GM12891 (cell line): ENCODE measurements around the gene CLN3.
"Not testable (repeated sequence)": the region's sequence is repeated elsewhere in the genome, so short reads cannot be mapped to it uniquely, and the experiment has no call there.

Experiments used
- DNase-seq: peaks from one replicate; pipeline ENCODE4 v3.0.0; 2011; ENCODE audit warnings: low spot score; ENCODE audit not compliant: insufficient read length
- FAIRE-seq: peaks from 2 replicates; lab custom pipeline; 2011; peaks lifted over from hg19 to GRCh38; lab: Jason Lieb, UNC
- PAX5 ChIP-seq: IDR thresholded peaks from 2 replicates; pipeline ENCODE4 v1.6.1; 2011; ENCODE audit warnings: low read length, moderate library complexity, mild to moderate bottlenecking; ENCODE audit not compliant: insufficient read depth, severe bottlenecking
- POLR2A ChIP-seq: IDR thresholded peaks from 2 replicates; pipeline ENCODE4 v1.6.1; 2011; ENCODE audit warnings: low read depth, low read length, control low read depth
- POLR2AphosphoS5 ChIP-seq: IDR thresholded peaks from 2 replicates; pipeline ENCODE4 v1.6.1; 2011; ENCODE audit warnings: low read depth, low read length, control low read depth
- POU2F2 ChIP-seq: IDR thresholded peaks from 2 replicates; pipeline ENCODE4 v1.6.1; 2011; ENCODE audit warnings: low read depth, mild to moderate bottlenecking, control low read depth, low read length, moderate library complexity
- SPI1 ChIP-seq: IDR thresholded peaks from 2 replicates; pipeline ENCODE4 v1.6.1; 2011; ENCODE audit warnings: low read depth, low read length, control low read depth
- TAF1 ChIP-seq: IDR thresholded peaks from 2 replicates; pipeline ENCODE4 v1.6.1; 2011; ENCODE audit warnings: low read depth, low read length, control low read depth

CLN3 gene

DNA sequence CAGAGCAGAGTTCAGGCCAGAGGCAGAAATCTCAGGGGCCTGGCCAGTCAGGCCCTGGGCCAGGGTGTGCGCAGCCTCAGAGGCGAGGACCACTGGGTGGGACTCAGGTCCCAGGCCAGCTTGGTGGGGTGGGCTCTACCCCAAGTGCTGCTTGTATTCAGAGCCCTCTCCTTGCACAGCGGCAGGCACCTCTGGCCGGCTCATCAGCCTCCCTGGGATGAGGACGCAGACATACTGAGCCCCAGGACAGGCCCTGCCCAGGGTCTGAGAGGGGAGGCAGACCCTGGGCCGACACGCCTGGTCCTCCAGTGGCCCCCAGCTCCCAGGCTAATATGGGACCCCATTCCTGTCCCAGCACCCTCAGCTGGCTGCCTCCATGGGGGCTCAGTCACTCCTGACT, 22.4 kb upstream of the CLN3 start:
- no peak for FAIRE-seq

DNA sequence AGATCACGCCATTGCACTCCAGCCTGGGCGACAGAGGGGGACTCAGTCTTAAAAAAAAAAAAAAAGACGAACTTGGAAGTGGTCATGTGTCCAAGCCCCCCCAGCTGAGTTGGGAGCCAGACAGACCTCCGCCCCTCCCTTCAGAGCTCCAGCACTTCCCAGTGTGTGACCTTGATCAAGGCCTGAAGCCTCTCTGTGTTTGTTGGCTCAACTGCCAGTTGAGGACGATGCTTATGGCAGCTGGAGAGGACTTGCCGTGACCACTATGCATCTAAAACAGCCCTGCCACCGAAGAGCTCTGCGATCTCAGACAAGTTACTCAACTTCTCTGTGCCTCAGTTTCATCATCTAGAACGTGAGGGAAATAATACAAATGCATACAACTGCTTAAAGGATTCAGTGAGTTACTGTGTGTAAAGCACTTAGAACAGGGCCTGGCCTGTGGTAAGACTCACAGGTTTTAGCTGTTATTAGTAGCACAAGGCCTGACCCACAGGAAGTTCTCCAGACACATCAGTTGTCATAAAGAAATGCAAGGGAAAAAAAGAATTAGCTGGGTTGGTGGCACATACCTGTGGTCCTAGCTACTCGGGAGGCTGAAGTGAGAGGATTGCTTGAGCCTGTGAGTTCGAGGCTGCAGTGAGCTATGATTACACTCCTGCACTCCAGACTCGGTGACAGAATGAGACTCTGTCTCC, 21.8 kb upstream of the CLN3 start:
- TF ChIP-seq POU2F2 = no peak
- TF ChIP-seq TAF1 = no peak
- TF ChIP-seq SPI1 = no peak
- no peak for TF ChIP-seq POLR2A
- TF ChIP-seq PAX5 = no peak
- FAIRE-seq (no peak), DNase-seq (no peak)

More for the DNA sequence above, 22.4 kb upstream of the CLN3 start:
- no peak for DNase-seq
- no peak for TF ChIP-seq POU2F2
- no peak for TF ChIP-seq TAF1
- TF ChIP-seq POLR2AphosphoS5 = no peak
- no peak for TF ChIP-seq POLR2A
- no peak for TF ChIP-seq PAX5
- TF ChIP-seq SPI1 = no peak

DNA sequence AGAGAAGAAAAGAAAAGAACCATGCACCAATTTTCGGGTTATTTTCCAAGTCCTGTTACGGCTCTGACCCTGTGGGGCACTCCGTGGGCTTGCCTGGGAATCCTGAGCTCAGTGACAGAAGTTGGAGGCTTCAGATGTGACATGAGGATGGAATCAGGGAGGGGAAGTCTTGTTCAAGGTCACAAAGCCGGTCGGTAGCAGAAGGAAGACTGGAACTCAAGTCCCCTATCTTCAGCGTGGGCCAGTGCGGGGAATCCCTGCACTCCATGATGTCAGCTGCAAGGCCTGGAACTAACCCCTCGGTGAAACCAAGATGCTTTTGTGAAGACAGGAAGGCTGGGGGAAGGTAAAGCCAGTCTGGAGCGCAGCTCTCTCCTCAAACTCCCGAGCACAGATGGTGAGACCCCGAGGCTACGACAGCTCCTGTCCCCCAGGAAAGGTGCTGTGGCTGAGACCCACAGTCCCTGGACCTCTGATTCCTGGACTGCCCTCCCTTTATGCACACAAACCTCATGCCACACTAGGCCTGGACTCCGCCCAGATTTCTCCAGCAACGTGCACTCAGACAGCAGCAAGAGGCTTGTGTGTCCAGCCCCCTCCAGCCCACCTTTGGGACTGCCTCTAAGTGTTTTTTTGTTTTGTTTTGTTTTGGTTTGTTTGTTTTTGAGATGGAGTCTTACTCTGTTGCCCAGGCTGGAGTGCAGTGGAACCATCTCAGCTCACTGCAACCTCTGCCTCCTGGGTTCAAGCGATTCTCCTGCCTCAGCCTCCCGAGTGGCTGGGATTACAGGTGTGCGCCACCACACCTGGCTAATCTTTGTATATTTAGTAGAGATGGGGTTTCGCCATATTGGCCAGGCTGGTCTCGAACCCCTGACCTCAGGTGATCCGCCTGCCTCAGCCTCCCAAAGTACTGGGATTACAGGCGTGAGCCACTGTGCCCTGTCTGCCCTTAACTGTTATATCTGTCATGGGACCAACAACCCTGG, 20.2 kb upstream of the CLN3 start:
- FAIRE-seq = no peak

DNA sequence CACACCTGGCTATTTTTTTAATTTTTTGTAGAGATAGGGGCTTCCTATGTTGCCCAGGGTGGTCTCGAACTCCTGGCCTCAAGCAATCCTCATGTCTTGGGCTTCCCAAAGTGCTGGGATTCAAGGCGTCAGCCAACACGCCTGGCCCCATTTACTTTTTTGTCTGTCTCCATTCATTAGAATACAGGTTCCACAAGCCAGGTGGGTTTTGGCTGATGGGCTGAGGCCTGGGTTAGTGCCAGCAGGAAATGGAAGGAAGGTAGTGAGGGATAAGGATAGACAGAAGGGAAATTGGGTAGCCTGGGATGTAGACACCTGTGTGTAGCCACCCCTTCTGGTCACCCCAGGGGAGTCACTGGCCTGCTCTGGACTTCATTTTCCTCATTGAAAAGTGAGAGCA, 19.2 kb upstream of the CLN3 start:
- DNase-seq = no peak
- FAIRE-seq = no peak
- TF ChIP-seq POU2F2 (no peak), PAX5 (no peak), TAF1 (no peak), POLR2AphosphoS5 (no peak), SPI1 (no peak), POLR2A (no peak)

More for the DNA sequence above, 20.2 kb upstream of the CLN3 start:
- no peak for DNase-seq
- TF ChIP-seq TAF1 (no peak), POLR2AphosphoS5 (no peak), PAX5 (no peak), POU2F2 (no peak), POLR2A (no peak), SPI1 (no peak)

DNA sequence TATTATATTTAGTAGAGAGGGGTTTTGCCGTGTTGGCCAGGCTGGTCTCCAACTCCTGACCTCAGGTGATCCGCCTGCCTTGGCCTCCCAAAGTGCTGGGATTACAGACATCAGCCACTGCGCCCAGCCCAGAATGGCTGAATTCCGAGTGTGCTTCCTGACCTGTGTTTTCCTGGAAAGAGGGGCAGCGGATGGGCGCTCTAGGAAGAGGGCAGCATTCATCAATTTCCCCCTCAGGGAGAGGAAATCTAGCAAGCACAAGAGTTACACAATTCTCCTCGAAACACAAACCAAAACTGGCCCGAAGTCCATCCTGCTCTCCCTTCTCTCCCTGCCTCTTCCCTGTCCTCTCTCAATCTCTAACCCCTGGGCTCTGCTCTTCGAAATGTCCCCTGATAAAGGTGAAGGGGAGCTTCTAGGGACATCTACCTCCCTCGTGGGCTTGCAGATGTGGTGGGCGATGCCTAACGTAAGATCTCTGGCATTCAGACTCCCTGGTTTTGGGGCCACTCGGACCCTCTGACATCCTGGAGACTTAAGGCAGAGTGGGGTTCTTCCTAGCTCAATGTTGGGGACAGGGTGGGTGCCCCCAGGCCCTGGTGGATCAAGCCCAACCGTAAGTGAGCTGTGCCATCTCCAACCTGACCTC, 13.7 kb upstream of the CLN3 start:
- TF ChIP-seq SPI1 (no peak), TAF1 (no peak), POLR2A (no peak), POU2F2 (no peak), PAX5 (no peak), POLR2AphosphoS5 (no peak)
- FAIRE-seq (no peak), DNase-seq (no peak)

DNA sequence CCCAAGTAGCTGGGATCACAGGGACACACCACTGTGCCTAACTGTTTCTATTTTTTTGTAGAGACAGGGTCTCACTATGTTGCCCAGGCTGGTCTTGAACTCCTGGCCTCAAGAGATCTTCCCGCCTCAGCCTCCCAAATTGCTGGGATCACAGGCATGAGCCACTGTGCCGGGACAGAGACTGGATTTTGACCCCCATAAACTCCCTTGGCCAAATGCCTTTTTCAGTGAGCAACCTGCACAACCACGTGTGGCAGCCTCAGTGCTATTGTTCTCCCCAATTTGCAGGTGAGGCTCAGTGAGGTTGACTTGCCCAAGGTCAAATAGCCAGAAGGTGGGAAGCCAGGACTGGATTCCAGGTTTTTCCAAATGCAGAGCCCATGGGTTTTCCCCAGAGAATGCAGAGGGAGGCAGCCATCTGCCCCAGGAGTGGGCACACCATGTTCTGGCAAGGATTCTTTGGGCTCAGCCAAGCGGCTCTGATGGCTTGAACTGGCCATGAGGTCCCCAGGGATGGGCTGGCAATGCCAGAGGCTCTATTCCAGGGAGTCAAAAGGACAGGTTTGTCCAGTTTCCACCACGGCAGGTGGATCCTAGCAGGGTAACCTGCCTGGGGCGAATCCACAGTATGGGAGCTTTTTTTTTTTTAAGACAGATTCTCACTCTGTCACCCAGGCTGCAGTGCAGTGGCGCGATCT, 13.0 kb upstream of the CLN3 start:
- DNase-seq (no peak), FAIRE-seq (no peak)
- TF ChIP-seq POLR2AphosphoS5 (no peak), POU2F2 (no peak), PAX5 (no peak), POLR2A (no peak), TAF1 (no peak), SPI1 (no peak)

DNA sequence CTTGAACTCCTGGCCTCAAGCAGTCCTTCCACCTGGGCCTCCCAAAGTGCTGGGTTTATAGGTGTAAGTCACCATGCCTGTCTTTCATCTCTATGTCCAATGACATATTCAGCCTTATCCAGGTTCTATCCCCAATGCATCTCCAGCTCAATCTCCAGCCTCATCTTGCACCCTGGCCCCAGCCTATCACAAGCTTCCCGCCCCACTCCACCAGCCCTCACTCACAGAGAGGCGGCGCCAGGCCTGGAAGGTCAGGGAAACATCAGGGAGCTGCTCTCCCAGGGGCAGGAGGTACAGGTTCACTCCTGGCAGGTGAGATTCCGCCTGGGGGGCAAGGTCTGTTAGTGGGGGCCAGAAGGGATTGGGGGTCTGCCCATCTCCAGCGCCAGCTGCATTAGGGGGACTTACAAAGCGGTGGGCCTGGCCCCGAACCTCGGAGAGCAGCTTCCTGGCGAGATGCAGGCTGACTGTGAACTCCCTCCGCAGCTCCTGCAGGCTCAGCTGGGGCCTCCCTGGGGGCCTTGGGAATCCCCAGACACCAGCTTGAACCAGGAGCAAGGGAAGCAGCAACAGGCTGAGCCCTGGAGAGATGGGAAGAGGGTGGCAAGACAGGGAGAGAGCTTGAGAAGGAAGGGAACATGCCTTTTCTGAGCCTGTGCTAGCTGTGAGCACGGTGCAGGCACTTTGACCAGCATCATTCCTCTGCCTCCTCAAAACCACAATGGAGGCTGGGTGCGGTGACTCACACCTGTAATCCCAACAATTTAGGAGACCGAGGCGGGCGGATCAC, 11.8 kb upstream of the CLN3 start:
- TF ChIP-seq POLR2AphosphoS5 (no peak), PAX5 (no peak), POLR2A (no peak), TAF1 (no peak), POU2F2 (no peak), SPI1 (no peak)
- DNase-seq = no peak
- FAIRE-seq = no peak

DNA sequence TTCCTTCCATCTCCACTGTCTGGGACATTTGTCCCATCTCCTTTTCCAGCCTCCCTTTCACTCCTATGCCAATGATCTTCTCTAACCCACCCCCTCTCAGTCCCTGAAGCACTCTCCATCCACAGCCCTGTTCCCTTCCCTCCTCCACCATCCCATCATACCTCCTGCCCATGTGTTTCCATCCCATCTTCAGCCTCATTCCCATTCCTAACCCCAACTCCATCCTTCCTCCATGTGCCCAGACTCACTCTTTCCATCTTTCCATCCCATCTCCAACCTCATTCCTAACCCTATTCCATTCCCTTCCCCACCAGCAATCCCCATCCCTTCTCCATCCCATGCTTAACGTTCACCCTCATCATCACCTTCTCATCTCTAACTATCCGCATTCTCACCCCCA, 10.4 kb upstream of the CLN3 start:
- TF ChIP-seq POU2F2 = no peak
- DNase-seq = no peak
- FAIRE-seq = no peak

DNA sequence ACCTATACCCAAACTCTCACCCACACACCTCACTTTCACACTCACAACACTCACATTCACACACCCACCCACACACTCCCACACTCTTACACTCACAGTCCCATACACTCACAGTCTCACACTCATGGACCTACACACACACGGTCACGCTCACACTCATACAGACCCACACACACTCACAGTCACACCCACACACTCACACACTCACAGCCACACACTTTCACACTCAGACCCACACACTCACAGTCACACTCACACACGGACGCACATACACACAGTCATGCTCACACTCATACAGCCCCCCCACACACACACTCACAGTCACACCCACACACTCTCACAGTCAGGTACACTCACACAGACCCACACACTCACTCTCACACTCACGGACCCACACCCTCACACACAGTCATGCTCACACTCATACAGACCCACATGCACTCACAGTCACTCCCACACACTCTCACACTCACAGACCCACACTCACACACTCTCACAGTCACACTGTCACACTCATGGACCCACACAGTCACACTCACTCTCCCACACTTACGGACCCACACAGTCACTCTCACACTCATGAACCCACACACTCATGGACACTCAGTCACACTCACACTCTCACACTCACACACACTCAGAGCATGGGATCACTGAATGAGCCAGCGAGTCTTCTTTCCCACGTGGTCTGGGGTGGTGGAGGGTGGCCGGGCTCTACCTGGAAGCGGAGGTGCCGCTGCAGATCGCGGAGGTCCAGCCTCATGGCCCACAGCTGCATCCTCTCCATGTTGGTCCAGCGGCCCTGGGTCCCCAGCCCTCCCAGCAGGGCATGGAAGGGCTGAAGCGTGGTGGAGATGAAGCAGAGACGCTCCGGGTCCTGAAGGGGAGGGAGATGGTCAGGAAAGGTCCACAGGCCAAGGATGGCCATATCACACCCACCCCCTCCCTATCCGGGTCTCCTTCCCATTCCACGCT, 9.7 kb upstream of the CLN3 start:
- DNase-seq (no peak), FAIRE-seq (peak; percentile 88)
- TF ChIP-seq POU2F2 (peak; percentile 13; the same call in 1 of the 2 replicates), TAF1 (no peak), POLR2AphosphoS5 (no peak)

DNA sequence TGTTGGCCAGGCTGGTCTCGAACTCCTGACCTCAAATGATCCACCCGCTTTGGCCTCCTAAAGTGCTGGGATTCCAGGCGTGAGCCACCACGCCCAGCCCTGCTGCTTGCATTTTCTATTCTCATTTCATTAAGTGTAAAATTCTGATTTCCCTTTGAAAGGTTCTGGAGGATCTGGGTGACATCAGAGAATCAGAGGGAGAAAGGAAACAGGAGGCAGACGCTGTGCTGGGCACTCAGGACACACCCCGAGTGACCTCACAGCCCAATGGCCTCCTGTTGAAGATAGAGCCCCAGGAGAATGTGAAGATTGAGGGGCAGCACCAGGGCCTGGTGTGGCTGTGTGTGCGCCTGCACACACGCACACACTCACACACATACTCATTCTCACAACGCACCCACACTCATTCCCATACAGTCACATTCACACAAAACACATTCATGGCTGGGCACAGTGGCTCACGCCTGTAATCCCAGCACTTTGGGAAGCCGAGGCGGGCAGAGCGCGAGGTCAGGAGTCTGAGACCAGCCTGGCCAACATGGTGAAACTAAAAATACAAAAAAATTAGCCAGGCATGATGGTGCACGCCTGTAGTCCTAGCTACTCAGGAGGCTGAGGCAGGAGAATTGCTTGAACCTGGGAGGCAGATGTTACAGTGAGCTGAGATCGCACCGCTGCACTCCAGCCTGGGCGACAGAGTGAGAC, 8.8 kb upstream of the CLN3 start:
- peak; percentile 80 for FAIRE-seq
- not testable (repeated sequence) for DNase-seq
